ENCODE data around the gene MRPL53. TPM values are rescaled to one million over a fixed set of nuclear protein-coding genes. Genes with fewer than 3 reads are reported as not detected.

Gene MRPL53
- total RNA-seq, 4 donors from 2014 or later, result 15.4 to 40.4 (median 38.8) TPM

GRCh38 chr2:74514368-74515270 is 42.1 kb upstream of the MRPL53 start, which contains the start of gene TLX2:
Gene TLX2, plus strand, starts transcription at chr2:74514450. Its CDS starts 357 bp downstream, at chr2:74514807.
- Histone ChIP-seq H3K4me3 (peak within 1 kb of the TSS in 2 of 4 donors; percentile 19 to 23), H3K27me3 (peaks cover 18 to 100% (median 70%) of the 10 kb centered on the region in 4 donors), H3K9me3 (no peaks in the 10 kb centered on the region), H3K4me1 (peaks cover 29 to 32% (median 32%) of the 10 kb centered on the region in 4 donors), H3K36me3 (no peaks in the 10 kb centered on the region), H3K27ac (replicated peaks in 1 of 4) (no peak within 1 kb of the TSS)
- 2% methylated on average over 31 of the region's 82 CpGs for WGBS
- DNase-seq (ENCODE audit: extremely low spot score), result no peak
- TF ChIP-seq EP300 (IDR thresholded peaks at IDR 0.05), result no peak
- TF ChIP-seq CTCF (IDR thresholded peaks at IDR 0.05), result no peak
- TF ChIP-seq POLR2AphosphoS5 (IDR thresholded peaks at IDR 0.05), result no peak
- TF ChIP-seq POLR2A (IDR thresholded peaks at IDR 0.05; ENCODE audit: low read depth), result no peak
- intact Hi-C loops (cut with DNase I), result no loop called here

GRCh38 chr2:74513605-74514367 is 41.3 kb upstream of the MRPL53 start:
- H3K4me1 ChIP-seq, result peaks cover 29 to 32% (median 32%) of the 10 kb centered on the region in 4 donors
- no peak for TF ChIP-seq POLR2A (IDR thresholded peaks at IDR 0.05; ENCODE audit: low read depth)
- TF ChIP-seq POLR2AphosphoS5 (IDR thresholded peaks at IDR 0.05), result peak in 1 of 2 donors; percentile 66
- no peak for TF ChIP-seq EP300 (IDR thresholded peaks at IDR 0.05)
- TF ChIP-seq CTCF (IDR thresholded peaks at IDR 0.05), result no peak
- intact Hi-C loops (cut with DNase I), result no loop called here
- H3K9me3 ChIP-seq, result no peaks in the 10 kb centered on the region
- H3K27me3 ChIP-seq, result peaks cover 18 to 97% (median 66%) of the 10 kb centered on the region in 4 donors
- DNase-seq (ENCODE audit: extremely low spot score), result no peak
- 5% methylated on average over 21 of the region's 52 CpGs for WGBS
- H3K4me3 ChIP-seq, result peak overlapping the region in 2 of 4 donors; percentile 19 to 23
- no peak overlapping the region for H3K27ac ChIP-seq (replicated peaks in 1 of 4)
- no peaks in the 10 kb centered on the region for H3K36me3 ChIP-seq

- Histone ChIP-seq H3K27me3 (peaks cover 18 to 95% (median 60%) of the 10 kb centered on the region in 4 donors), H3K4me1 (peaks cover 31 to 37% (median 37%) of the 10 kb centered on the region in 4 donors), H3K9me3 (no peaks in the 10 kb centered on the region), H3K4me3 (no peak overlapping the region), H3K27ac (replicated peaks in 1 of 4) (no peak overlapping the region), H3K36me3 (no peaks in the 10 kb centered on the region)
- TF ChIP-seq CTCF (IDR thresholded peaks at IDR 0.05), result no peak
- no peak for TF ChIP-seq POLR2AphosphoS5 (IDR thresholded peaks at IDR 0.05)
- no peak for TF ChIP-seq POLR2A (IDR thresholded peaks at IDR 0.05; ENCODE audit: low read depth)
- TF ChIP-seq EP300 (IDR thresholded peaks at IDR 0.05), result no peak
- 10% methylated on average over 6 of the region's 36 CpGs for WGBS
- intact Hi-C loops (cut with DNase I), result no loop called here
- DNase-seq (ENCODE audit: extremely low spot score), result no peak
These were observed 40.5 kb upstream of the MRPL53 start for GRCh38 chr2:74512744-74513604.

All from esophagus muscularis mucosa (tissue), 4 donors.